ENCODE results near the gene SCTR. TPM values are rescaled to one million over a fixed set of nuclear protein-coding genes. Genes with fewer than 3 reads are reported as not detected.

The SCTR gene
- total RNA-seq, 2 donors from 2014 or later = not detected

GRCh38 chr2:119446037-119446436 is 78.2 kb downstream of the SCTR start:
- no peaks in the 10 kb centered on the region for H3K36me3 Mint-ChIP-seq
- H3K27ac Mint-ChIP-seq = no peak overlapping the region
- no peak for DNase-seq (ENCODE audit: low spot score in 2 of 2)
- no peak for ATAC-seq
- H3K9me3 Mint-ChIP-seq = no peaks in the 10 kb centered on the region

DNA sequence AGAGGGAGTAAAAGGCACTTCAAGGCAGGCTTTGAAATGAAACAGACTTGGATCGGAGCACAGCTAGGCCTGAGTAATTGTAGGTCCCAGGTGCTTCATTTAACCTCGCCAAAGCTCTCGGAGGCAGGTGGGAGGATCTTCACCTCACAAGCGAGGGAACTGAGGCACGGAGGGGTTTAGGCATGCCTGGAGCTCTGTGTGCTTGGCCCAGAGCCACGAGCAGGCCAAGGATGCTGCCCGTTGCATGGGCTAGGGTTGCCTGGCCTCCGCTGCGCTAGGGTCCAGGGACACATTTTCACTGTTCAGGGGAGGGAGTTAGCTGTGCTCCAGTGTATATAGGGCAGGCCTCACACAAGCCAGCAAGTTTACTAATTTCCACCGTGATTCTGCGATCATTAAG is 81.4 kb downstream of the SCTR start:
- DNase-seq (ENCODE audit: low spot score in 2 of 2) = no peak
- no peak for ATAC-seq
- Mint-ChIP-seq H3K36me3 (no peaks in the 10 kb centered on the region), H3K27ac (no peak overlapping the region), H3K9me3 (no peaks in the 10 kb centered on the region)

DNA sequence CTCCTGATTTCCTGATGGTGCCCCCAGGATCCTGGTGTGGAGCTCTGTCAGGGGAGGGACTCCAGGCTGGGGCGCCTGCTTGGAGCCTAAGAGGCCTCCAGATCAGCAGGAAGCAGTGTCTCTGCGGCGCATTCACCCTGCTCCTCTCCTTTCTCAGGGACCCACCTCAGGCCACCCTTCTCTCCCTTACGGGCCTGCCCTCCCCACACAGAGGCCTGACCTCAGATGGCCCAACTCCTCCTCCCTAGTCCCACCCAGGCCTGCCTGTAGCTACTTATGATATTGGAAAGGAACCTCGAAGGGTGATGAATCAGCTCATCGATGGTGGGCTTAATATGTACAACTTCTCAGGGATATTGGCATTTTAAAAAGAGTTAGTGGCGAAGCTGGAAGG is 82.1 kb downstream of the SCTR start:
- Mint-ChIP-seq H3K9me3 (no peaks in the 10 kb centered on the region), H3K36me3 (no peaks in the 10 kb centered on the region), H3K27ac (no peak overlapping the region)
- ATAC-seq = no peak
- DNase-seq (ENCODE audit: low spot score in 2 of 2) = no peak

DNA sequence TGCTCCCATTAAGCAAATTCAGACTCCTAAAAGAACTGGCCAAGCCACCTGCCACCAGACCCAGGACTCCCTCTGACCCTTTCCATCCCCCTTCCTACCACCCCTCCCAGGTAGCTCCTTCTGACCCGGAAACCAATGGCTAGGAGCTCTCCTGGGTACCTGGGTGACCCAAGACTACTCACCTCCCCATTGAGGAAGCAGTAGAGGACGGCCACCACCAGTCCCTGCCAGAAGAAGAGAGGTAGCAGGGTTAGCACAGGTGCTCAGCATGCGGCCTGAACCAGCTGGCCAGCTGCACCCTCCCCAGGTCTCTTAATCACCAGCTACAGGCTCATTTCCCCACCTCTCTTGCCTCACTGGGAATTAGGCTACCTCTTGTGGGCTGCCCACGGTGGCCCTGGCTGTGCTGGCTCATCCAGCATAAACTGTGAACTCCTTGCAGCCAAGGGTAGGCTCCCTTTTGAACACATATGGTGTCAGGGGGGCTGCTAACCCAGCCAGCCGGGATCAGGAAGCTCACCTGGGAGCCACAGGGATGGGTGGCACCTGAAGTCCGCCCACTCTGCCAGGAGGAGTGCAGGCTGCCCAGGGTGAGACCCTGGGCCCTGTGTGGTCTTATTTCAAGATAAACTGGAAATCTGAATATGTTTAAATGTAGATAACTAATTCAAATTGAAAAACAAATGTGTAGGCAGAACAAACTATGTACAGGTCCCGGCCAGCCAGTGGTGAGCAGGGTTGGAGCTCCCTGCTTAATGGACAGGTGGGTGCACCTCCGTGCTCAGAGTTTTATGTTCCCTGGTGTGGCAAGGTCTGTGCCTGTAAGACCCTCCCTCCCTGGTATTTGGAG is 82.7 kb downstream of the SCTR start:
- H3K9me3 Mint-ChIP-seq = no peaks in the 10 kb centered on the region
- no peak overlapping the region for H3K27ac Mint-ChIP-seq
- DNase-seq (ENCODE audit: low spot score in 2 of 2) (no peak), ATAC-seq (no peak)
- H3K36me3 Mint-ChIP-seq = no peaks in the 10 kb centered on the region

DNA sequence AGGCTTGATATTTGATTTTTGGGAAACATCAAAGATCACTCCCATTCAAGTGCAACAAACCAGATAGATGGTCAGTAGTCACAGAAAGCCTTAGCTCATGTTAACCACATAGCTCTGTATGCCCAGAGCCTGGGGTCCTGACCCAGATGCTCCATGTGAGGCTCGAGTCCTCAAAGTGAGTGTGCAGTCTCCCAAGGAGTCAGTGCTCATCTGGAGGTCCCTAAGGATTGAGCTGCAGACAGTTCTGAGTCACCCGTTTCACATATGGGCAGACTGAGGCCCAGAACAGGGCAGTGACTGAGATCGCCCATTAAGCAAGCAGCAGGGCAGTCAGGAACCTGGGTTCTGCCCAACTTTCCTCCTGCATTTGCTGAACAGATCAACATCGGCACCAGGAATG is 83.4 kb downstream of the SCTR start:
- Mint-ChIP-seq H3K27ac (no peak overlapping the region), H3K36me3 (no peaks in the 10 kb centered on the region), H3K9me3 (no peaks in the 10 kb centered on the region)
- DNase-seq (ENCODE audit: low spot score in 2 of 2) (no peak), ATAC-seq (no peak)

DNA sequence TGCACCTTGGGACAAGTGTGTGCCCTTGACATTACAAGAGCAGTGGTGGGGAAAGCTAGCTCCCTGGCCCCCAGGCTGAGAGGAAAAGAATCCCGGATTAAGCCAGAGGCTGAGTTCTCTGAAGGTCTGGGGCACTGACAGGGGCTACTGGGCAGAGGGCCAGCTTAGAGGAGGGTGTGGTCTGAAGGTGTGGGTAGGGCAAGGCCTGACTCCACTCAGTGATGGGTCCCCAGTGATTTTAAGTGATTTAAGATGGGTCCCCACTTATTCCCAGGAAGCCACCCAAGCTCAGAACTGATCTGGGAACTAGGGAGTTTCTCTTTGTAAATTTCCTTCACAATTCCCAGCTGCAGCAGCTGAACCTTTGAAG is 83.8 kb downstream of the SCTR start:
- H3K9me3 Mint-ChIP-seq = no peaks in the 10 kb centered on the region
- H3K36me3 Mint-ChIP-seq = no peaks in the 10 kb centered on the region
- DNase-seq (ENCODE audit: low spot score in 2 of 2) (no peak), ATAC-seq (no peak)
- no peak overlapping the region for H3K27ac Mint-ChIP-seq

- no peak for DNase-seq (ENCODE audit: low spot score in 2 of 2)
- Mint-ChIP-seq H3K36me3 (no peaks in the 10 kb centered on the region), H3K9me3 (no peaks in the 10 kb centered on the region), H3K27ac (no peak overlapping the region)
- no peak for ATAC-seq
Measured at GRCh38 chr2:119439574-119440500, 84.4 kb downstream of the SCTR start.

- Mint-ChIP-seq H3K27ac (no peak overlapping the region), H3K9me3 (no peaks in the 10 kb centered on the region), H3K36me3 (no peaks in the 10 kb centered on the region)
- no peak for DNase-seq (ENCODE audit: low spot score in 2 of 2)
- no peak for ATAC-seq
Measured at GRCh38 chr2:119438726-119439284, 85.5 kb downstream of the SCTR start.

GRCh38 chr2:119438128-119438656 is 86.1 kb downstream of the SCTR start:
- DNase-seq (ENCODE audit: low spot score in 2 of 2) = no peak
- Mint-ChIP-seq H3K27ac (no peak overlapping the region), H3K36me3 (no peaks in the 10 kb centered on the region), H3K9me3 (no peaks in the 10 kb centered on the region)
- ATAC-seq = no peak

GRCh38 chr2:119436993-119437772 is 87.1 kb downstream of the SCTR start:
- H3K36me3 Mint-ChIP-seq = no peaks in the 10 kb centered on the region
- H3K27ac Mint-ChIP-seq = no peak overlapping the region
- ATAC-seq = no peak
- H3K9me3 Mint-ChIP-seq = no peaks in the 10 kb centered on the region
- DNase-seq (ENCODE audit: low spot score in 2 of 2) = no peak

GRCh38 chr2:119435953-119436297 is 88.4 kb downstream of the SCTR start:
- Mint-ChIP-seq H3K27ac (no peak overlapping the region), H3K9me3 (no peaks in the 10 kb centered on the region), H3K36me3 (no peaks in the 10 kb centered on the region)
- DNase-seq (ENCODE audit: low spot score in 2 of 2) = no peak
- ATAC-seq = no peak

DNA sequence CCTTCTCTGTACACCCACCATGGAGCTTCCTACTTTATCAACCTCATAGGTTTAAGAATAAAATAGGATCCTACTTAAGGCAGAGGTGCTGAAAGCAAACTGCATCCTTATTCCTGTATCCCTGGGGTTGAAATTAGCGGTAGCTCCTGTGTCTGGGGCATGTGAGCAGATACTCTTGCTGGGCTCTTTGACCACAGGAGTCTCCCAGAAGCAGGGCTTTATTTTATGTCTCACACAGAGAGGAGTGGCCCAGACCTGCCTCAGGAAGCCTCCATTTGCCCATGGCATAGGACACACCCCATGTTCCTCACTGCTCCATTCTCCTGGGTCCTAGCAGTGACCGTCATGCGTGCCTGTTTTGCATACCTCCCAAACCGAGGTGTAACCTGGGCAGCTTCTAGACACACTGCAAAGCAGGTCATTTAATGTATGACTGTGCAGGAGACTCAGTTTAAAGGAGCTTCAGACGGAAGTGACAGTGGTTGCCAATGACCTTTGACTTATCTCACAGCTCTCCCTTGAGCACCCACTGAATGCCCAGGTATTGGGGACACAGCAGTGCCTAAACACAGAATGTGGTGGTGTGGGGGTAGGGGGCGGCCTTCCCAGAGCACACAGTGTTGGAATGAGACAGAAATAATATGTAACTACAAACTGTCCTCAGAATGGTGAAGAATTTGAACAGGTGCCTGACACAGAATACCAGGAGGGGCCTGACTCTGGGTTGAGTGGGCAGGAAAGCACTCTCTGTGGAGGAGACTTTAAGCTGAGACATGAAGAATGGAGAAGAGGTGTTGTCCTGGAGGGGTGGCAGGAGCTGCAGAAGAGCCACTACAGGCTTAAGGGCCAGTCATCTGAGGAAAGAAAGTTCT is 89.0 kb downstream of the SCTR start:
- DNase-seq (ENCODE audit: low spot score in 2 of 2) (no peak), ATAC-seq (no peak)
- Mint-ChIP-seq H3K36me3 (no peaks in the 10 kb centered on the region), H3K27ac (no peak overlapping the region), H3K9me3 (no peaks in the 10 kb centered on the region)

DNA sequence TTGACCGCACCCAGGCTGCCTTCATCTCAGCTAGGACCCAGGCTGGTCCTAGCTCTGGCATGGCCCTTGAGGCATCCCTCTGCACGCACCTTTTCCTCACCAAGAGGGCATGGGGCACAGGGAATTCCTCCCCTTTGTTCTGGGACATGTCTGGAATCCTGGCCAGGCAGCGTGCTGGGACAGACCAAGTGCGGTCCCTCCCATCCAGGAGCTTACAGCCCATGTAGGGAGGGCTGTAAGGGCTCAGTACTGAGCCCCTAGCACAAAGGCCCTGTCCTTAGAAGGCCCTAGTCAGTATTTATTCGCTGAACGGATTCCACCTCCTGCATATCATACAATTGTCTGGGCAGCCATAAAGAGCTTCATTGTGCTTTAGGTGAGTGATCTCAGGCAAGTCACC is 89.6 kb downstream of the SCTR start:
- no peaks in the 10 kb centered on the region for H3K36me3 Mint-ChIP-seq
- no peak for ATAC-seq
- DNase-seq (ENCODE audit: low spot score in 2 of 2) = no peak
- H3K27ac Mint-ChIP-seq = no peak overlapping the region
- H3K9me3 Mint-ChIP-seq = no peaks in the 10 kb centered on the region

DNA sequence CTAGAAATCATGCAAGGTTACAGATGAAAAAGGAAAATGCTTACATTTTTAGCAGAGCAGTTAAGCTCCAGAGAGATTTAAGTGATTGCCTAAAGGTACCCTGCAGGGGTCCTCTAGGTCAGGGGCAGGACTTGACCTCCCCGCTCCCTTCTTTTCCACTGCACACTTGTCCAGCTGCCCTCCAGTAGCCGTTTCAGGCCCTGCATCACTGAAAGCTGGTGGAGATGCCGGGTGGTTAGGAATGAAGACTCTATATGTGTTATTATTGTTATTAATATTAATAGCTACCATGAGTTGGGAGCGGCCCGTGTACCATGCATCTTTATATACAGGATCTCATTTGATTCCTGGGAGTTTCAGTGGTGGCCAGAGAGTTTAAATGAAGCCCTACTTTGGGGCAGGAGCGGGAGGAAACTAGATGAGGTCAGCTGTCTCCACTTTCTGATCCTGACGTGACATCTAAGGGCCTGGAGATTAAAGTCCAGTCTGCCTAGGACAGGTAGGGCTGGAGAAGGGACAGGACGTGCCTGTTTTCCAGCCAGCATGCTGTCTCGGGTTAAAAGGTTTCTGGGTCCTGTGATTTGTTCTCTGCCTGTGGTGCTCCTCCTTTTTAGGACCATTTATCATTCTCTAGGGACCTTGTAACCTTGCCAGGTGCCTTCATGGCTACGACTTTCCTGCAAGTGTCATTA is 90.5 kb downstream of the SCTR start:
- no peaks in the 10 kb centered on the region for H3K9me3 Mint-ChIP-seq
- DNase-seq (ENCODE audit: low spot score in 2 of 2) = no peak
- no peak overlapping the region for H3K27ac Mint-ChIP-seq
- no peak for ATAC-seq
- no peaks in the 10 kb centered on the region for H3K36me3 Mint-ChIP-seq

DNA sequence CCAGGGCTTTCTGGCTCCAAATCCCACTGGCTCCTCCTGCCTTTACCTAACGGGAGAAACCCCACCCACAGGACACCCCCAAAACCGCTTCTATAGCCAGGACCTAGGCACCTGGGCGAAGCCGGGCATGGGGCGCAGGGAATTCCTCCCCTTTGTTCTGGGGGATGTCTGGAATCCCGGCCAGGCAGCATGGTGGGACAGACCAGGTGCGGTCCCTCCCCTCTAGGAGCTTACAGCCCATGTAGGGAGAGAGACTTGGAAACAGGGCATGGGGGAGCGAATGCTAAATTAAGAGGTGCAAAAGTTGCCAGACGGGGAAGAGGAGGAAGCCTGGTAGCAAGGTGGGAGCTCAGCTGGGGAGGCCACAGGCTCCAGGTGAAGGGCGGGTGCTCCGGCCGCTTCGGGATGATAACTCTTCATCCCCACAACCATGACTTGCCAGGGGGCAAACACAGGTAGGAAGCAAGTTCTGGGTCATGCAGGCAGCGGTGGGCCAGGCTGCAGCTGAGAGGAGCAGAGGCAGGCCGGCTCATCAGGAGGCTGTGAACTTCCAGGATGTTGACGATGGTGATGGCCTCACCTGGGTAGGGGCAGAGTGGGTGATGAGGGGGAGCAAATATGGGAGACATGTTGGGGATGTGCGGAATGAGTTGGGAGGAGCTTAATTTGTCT is 91.3 kb downstream of the SCTR start:
- Mint-ChIP-seq H3K36me3 (no peaks in the 10 kb centered on the region), H3K9me3 (no peaks in the 10 kb centered on the region), H3K27ac (no peak overlapping the region)
- ATAC-seq (no peak), DNase-seq (ENCODE audit: low spot score in 2 of 2) (no peak)

Measured in activated naive CD4-positive, alpha-beta T cell treated with anti-CD3 and anti-CD28 coated beads, Interleukin-2, amount 50 U/mL, for 72 hours (primary cell).